Stomach (tissue), 9 donors: ENCODE results near the gene BMP5. TPM values are rescaled to one million over a fixed set of nuclear protein-coding genes. Genes with fewer than 3 reads are reported as not detected.

Source experiments
- DNase-seq, 2 donors: peaks; one replicate each; pipeline versions ENCODE4 v3.0.0 to v3.0.0-alpha.2; 2013 to 2019
- H3K27ac ChIP-seq, 5 donors: fragments of 200-600 bp in 4 of 5; sonication (generic) in 4 of 5; one replicate each; pipeline ENCODE4 v1.5.1; 2013 to 2019; ENCODE audit warnings: mild to moderate bottlenecking in 1 of 5, moderate library complexity in 1 of 5
- H3K27me3 ChIP-seq, 3 donors: fragments of 200-600 bp; sonication (generic); one replicate each; pipeline ENCODE4 v1.5.1; 2017 to 2019; ENCODE audit warnings: mixed run types in 1 of 3
- H3K36me3 ChIP-seq, 4 donors: fragments of 200-600 bp; sonication (generic); 1 replicate in 3 of 4; 2 replicates in 1 of 4; pipeline ENCODE4 v1.5.1; 2016 to 2019
- H3K4me1 ChIP-seq, 4 donors: fragments of 200-600 bp; sonication (generic); one replicate each; pipeline ENCODE4 v1.5.1; 2016 to 2019
- H3K4me3 ChIP-seq, 4 donors: fragments of 200-600 bp; sonication (generic) in 3 of 4; one replicate each; pipeline ENCODE4 v1.5.1; 2016 to 2019; ENCODE audit warnings: mild to moderate bottlenecking in 1 of 4
- H3K9me3 ChIP-seq, 4 donors: fragments of 200-600 bp; sonication (generic); one replicate each; pipeline ENCODE4 v1.5.1; 2016 to 2019
- EP300 ChIP-seq: sonication (generic); formaldehyde crosslinking; IDR thresholded peaks from one replicate; pipeline ENCODE4 v1.6.1; 2017; ENCODE audit warnings: antibody characterized with exemption
- POLR2A ChIP-seq, 4 donors: fragments of 450-650 bp; IDR thresholded peaks; one replicate each; pipeline ENCODE4 v1.6.1; 2016; ENCODE audit warnings: antibody characterized with exemption in 4 of 4, control low read depth in 2 of 4, mild to moderate bottlenecking in 1 of 4, moderate library complexity in 1 of 4
- POLR2AphosphoS5 ChIP-seq, 3 donors: sonication (generic); formaldehyde crosslinking; IDR thresholded peaks; one replicate each; pipeline ENCODE4 v1.6.1; 2016; ENCODE audit warnings: antibody characterized with exemption in 3 of 3
- WGBS, 5 donors: extraction: QIAGEN DNeasy Blood & Tissue Kit in 3 of 5; methylation state at CpG; one replicate each; pipeline versions ENCODE4 v1.1.5 to v1.1.7; 2013 to 2018; 5-methylcytosine and 5-hydroxymethylcytosine counted together
- intact Hi-C: fragments of 100-400 bp; cut with DNase I; formaldehyde crosslinking; loops from one replicate; pipeline ENCODE4 v1.15.1; 2023; ENCODE audit warnings: low total_unique reads
- polyA plus RNA-seq, 3 donors: library from polyadenylated mRNA; stranded (reverse); fragments of 200-250 nt; gene quantifications; one replicate each; pipeline ENCODE4 v1.2.3, GENCODE V29; 2013
- total RNA-seq, 5 donors: library from RNA; depleted of rRNA; stranded (reverse); fragments of >200 nt; gene quantifications; one replicate each; pipeline versions ENCODE4 v1.1.0 to v1.2.3, GENCODE V29; 2014 to 2016
- TF ChIP-seq, protein P1 (sequence below), 7 experiments: fragments of 450-650 bp in 4 of 7; fragments of 200-600 bp in 3 of 7; sonication (generic) in 3 of 7; IDR thresholded peaks; one replicate each; pipeline ENCODE4 v1.5.1; 2016 to 2019; ENCODE audit warnings: antibody characterized with exemption in 7 of 7, control low read depth in 2 of 7, mild to moderate bottlenecking in 1 of 7
- donor health status: healthy with polysubstance abuse.
- donor health status: Bipolar disorder and iron deficiency.
- donor health status: healthy.

Gene BMP5
- total and polyA plus RNA-seq, 8 donors = 0.25 to 18.1 (median 1.4) TPM; not detected in 1

DNA sequence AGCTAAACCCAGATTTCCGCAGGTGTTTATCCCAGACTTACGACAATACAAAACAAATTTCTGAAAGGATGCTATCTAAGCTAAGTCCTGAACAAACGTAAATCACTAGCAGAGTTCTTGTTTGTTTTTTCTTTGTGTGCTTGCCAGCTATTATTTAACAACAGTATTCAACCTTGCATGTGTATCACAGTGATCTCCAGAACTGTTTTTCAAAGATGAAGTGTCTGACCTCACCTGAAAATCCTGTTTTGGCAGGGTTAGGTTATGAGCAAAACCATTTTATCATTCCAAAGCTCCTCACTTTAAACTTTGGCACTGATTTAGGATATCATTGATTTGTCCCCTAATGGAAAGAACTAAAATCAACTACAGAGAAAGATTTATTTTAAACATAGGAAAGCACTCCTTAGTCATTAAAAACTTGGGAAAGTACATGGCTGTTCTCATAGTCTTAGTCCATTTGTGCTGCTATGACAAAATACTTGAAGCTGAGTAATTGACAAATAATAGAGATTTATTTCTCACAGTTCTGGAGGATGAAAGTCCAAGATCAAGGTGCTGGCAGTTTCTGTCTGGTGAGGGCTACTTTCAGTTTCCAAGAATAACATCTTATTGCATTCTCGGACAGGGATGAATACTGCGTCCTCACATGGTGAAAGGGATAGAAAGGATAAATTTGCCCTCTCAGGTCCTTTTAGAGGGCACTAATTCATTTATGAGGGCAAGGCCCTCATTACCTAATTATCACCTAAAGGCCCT, 20.8 kb upstream of the BMP5 start:
- 52 to 65% (median 58%) methylated on average over 5 of the region's 5 CpGs for whole genome bisulfite sequencing, 5 donors

DNA sequence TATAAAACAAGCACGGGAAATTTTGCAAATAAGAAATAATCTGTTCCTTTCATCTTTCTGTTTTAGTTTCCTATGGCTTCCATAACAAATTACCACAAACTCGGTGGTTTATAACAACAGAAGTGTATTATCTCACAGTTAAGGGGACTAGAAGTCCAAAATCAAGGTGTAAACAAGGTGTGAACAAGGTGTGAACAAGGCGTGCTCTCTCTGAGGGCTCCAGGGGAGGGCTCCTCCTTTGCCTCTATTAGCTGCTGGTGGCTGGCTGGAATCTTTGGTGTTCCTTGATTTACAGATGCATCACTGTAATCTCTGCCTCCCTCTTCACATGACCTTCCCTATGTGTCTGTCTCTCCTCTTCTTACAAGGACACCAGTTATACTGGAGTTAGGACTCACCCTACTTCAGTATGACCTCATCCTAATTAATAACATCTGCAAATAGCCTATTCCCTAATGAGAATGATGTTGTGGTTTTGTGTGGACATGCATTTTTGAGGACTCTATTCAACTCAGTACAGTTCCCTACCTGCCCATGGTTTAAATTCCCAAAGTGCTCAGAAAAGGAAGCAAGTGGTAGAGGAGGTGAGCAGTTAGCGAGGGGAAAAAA, 17.5 kb upstream of the BMP5 start:
- intact Hi-C loops = no loop called here
- WGBS, 5 donors = 62 to 67% (median 67%) methylated on average over 4 of the region's 4 CpGs

More for the DNA sequence above, 20.8 kb upstream of the BMP5 start:
- H3K9me3 ChIP-seq = no peaks in the 10 kb centered on the region
- H3K4me3 ChIP-seq = no peak overlapping the region
- intact Hi-C loops = no loop called here
- no peaks in the 10 kb centered on the region for H3K36me3 ChIP-seq
- no peak for DNase-seq
- no peaks in the 10 kb centered on the region for H3K27me3 ChIP-seq
- TF ChIP-seq, protein P1, sequence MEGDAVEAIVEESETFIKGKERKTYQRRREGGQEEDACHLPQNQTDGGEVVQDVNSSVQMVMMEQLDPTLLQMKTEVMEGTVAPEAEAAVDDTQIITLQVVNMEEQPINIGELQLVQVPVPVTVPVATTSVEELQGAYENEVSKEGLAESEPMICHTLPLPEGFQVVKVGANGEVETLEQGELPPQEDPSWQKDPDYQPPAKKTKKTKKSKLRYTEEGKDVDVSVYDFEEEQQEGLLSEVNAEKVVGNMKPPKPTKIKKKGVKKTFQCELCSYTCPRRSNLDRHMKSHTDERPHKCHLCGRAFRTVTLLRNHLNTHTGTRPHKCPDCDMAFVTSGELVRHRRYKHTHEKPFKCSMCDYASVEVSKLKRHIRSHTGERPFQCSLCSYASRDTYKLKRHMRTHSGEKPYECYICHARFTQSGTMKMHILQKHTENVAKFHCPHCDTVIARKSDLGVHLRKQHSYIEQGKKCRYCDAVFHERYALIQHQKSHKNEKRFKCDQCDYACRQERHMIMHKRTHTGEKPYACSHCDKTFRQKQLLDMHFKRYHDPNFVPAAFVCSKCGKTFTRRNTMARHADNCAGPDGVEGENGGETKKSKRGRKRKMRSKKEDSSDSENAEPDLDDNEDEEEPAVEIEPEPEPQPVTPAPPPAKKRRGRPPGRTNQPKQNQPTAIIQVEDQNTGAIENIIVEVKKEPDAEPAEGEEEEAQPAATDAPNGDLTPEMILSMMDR (IDR thresholded peaks at IDR 0.05) = no peak
- TF ChIP-seq POLR2A (IDR thresholded peaks at IDR 0.05) (no peak), EP300 (no peak), POLR2AphosphoS5 (IDR thresholded peaks at IDR 0.05) (no peak)
- no peaks in the 10 kb centered on the region for H3K4me1 ChIP-seq
- no peak overlapping the region for H3K27ac ChIP-seq

DNA sequence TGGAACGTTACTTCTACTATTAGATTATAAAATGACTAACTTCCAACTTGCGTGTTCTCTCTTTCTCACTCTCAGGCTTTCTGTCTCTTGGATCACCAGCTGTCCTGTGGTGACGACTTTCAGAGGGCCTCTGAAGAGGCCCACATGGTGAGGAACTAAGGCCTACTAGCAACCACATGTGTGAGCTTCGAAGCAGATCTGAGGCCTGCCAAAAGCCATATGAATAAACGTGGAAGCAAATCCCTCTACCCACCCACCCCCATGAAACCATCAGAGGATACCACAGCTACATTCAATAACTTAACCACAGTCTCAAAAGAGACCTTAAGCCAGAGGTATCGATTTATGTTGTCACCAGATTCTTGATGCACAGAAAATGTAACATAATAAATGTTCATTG, 13.5 kb upstream of the BMP5 start:
- Histone ChIP-seq H3K9me3 (no peaks in the 10 kb centered on the region), H3K4me1 (no peaks in the 10 kb centered on the region), H3K27me3 (no peaks in the 10 kb centered on the region), H3K4me3 (no peak overlapping the region), H3K27ac (no peak overlapping the region), H3K36me3 (no peaks in the 10 kb centered on the region)
- TF ChIP-seq EP300 = no peak
- TF ChIP-seq POLR2AphosphoS5 (IDR thresholded peaks at IDR 0.05) = no peak
- TF ChIP-seq POLR2A (IDR thresholded peaks at IDR 0.05) = no peak
- TF ChIP-seq, protein P1 (IDR thresholded peaks at IDR 0.05) = no peak
- DNase-seq = no peak
- 78 to 91% (median 79%) methylated on average over 6 of the region's 6 CpGs for WGBS, 5 donors
- intact Hi-C loops = no loop called here

More for the DNA sequence above, 17.5 kb upstream of the BMP5 start:
- H3K9me3 ChIP-seq = no peaks in the 10 kb centered on the region
- no peaks in the 10 kb centered on the region for H3K4me1 ChIP-seq
- TF ChIP-seq EP300 (no peak), POLR2AphosphoS5 (IDR thresholded peaks at IDR 0.05) (no peak), POLR2A (IDR thresholded peaks at IDR 0.05) (no peak)
- TF ChIP-seq, protein P1 (IDR thresholded peaks at IDR 0.05) = no peak
- H3K4me3 ChIP-seq = no peak overlapping the region
- H3K36me3 ChIP-seq = no peaks in the 10 kb centered on the region
- no peaks in the 10 kb centered on the region for H3K27me3 ChIP-seq
- no peak overlapping the region for H3K27ac ChIP-seq
- no peak for DNase-seq

DNA sequence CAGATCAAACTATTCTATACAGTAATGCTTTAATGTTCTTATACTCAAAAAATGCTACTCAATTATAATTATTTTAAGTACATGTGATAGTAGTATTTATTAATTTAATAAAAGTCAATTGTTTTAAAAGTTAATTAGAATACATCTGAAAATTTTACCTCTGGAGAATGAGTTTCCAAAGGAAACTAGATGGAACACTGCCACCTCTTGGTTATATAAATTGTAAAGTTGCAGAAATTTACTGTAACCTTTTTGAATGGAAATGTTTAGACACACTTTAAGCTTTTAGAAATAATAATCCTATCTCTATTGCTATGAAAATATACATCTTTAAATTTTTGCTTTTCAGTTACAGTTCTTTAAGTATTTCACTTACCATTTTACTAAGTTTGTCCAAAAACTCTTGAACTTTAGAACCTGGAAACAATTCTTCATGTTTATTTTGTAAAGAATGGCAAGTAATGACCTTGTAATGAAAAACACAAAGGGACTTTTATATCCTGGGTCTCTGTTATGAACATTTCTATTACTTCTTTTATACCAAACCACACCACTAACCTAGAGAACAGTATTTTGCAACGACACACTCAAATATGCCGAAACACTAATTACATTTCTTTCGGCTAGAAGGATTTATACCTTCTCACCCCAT, 10.9 kb upstream of the BMP5 start:
- H3K36me3 ChIP-seq = no peaks in the 10 kb centered on the region
- no peaks in the 10 kb centered on the region for H3K27me3 ChIP-seq
- 78 to 86% (median 83%) methylated on average over 3 of the region's 3 CpGs for WGBS, 5 donors
- DNase-seq = peak in 1 of 2 donors; percentile 36
- no peaks in the 10 kb centered on the region for H3K9me3 ChIP-seq
- no peak for TF ChIP-seq POLR2A (IDR thresholded peaks at IDR 0.05)
- TF ChIP-seq, protein P1 (IDR thresholded peaks at IDR 0.05) = peak in 3 of 7 experiments; percentile 11 to 17 (median 14)
- no peak overlapping the region for H3K4me3 ChIP-seq
- intact Hi-C loops = no loop called here
- no peak overlapping the region for H3K27ac ChIP-seq
- H3K4me1 ChIP-seq = no peaks in the 10 kb centered on the region
